Nasal cavity respiratory epithelium epithelial cell of viscerocranial mucosa (primary cell): ENCODE results near the gene AVPI1. TPM values are rescaled to one million over a fixed set of nuclear protein-coding genes. Genes with fewer than 3 reads are reported as not detected.

ENCODE experiments used
- total RNA-seq: library from RNA; depleted of rRNA; stranded (reverse); fragments of >200 nt; gene quantifications from 2 replicates; pipeline ENCODE4 v1.2.3, GENCODE V29; 2014

The AVPI1 gene, protein sequence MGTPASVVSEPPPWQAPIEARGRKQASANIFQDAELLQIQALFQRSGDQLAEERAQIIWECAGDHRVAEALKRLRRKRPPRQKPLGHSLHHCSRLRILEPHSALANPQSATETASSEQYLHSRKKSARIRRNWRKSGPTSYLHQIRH
- 48.2 and 104 TPM in 2 replicates for total RNA-seq

DNA sequence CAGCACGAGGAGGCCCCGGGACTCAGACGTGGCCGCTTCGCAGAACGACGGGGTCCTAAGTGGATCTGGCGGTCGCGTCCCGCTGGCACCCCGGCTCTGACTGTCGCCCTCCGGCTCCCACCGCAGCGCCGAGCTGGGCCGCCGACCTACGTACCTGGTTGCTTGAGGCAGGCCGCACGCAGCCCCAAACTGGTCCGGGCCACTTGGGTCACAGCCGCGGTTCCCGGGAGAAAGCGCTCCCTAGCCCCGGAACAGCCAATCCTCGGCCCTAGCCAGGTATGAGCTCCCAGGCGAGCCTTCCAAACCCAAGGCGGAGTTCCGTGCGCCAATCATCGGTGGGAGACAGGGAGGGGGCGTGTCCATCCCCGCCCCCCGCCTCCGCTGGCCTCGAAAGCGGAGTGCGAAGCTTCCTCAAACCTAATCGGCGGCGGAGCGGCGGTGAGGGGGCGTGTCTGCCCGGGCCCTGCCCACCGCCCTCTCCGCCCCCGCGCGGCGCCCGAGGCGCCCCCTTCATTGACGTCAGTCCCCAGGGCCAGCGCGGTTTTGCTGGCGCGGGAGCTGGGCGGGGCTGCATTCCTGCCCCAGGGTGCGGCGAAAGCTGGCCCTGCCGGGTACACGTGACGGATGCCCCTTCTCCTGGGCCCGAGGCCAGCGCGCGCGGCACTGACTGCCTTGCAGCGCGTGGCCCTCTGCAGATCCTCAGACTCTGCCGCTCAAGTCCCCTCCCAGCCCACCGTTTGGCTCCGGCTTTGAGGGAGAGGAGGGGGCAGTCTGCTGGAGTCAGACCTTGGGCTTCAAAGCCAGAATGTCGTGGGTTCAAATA lies at the start of gene AVPI1:
TSS of gene AVPI1 (minus strand) at position 280 of the 823 bp plus-strand sequence. CDS start 7,336 bp downstream, outside the sequence.

GRCh38 chr10:97713339-97713825 lies 26.3 kb upstream of the AVPI1 start, which contains the start of gene MARVELD1:
Gene MARVELD1 (plus strand): TSS chr10:97713730. CDS start chr10:97713877, 147 bp downstream.

DNA sequence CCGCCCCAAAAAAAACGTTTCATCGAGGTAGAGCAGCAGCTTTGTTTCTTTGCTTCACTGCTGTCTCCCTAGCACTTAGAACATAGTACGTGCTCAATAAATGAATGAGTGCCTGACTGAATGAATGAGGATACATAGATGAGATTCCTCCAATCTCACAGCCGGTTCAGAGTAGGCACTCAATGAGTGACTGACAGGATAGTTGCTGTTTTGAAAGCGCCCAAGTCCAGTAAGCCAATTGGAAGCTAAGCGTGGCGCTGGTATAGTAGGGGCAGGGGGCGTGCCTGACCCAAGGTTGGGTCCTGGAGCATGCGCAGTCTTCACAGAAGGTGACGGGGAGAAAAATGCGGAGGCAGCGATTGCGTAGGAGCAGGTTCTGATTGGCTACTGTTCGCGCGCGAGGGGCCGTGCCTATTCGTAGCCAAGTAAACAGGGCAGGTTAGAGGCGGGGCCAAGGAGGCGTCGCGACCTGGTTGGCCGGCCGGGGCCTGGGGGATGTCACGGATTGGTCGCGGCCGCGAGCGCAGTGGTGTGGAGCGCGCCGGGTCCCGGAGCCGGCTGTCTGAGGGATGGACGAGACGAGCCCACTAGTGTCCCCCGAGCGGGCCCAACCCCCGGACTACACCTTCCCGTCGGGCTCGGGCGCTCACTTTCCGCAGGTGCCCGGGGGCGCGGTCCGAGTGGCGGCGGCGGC lies 46.7 kb downstream of the AVPI1 start, which contains the start of gene PI4K2A:
TSS of gene PI4K2A (plus strand) at position 498 of the 694 bp plus-strand sequence. CDS start at position 570, 72 bp downstream.

GRCh38 chr10:97632949-97633884 lies 53.8 kb downstream of the AVPI1 start, which contains the start of gene MORN4:
Gene MORN4 (minus strand): TSS chr10:97633500. CDS start chr10:97619653, 13,847 bp downstream.

Other genes with a start within 250 kb of the AVPI1 start
- 31.8 and 41.4 TPM in 2 replicates for gene EXOSC1, start 241.2 kb downstream of the AVPI1 start, total RNA-seq
- gene ZDHHC16, start 241.1 kb downstream of the AVPI1 start, total RNA-seq, result 24.3 and 36.1 TPM in 2 replicates
- 34.2 and 50.1 TPM in 2 replicates for gene MMS19, start 188.8 kb downstream of the AVPI1 start, total RNA-seq
- 13.0 and 18.2 TPM in 2 replicates for gene UBTD1, start 188.3 kb downstream of the AVPI1 start, total RNA-seq
- gene ANKRD2, start 114.5 kb downstream of the AVPI1 start, total RNA-seq, result under 0.01 and 0.43 TPM in 2 replicates
- 0.21 and 0.34 TPM in 2 replicates for gene HOGA1, start 102.9 kb downstream of the AVPI1 start, total RNA-seq
- gene C10orf62, start 97.5 kb downstream of the AVPI1 start, total RNA-seq, result not detected in 2 replicates
- 10.0 and 11.3 TPM in 2 replicates for gene MORN4, start 53.7 kb downstream of the AVPI1 start, total RNA-seq
- gene PI4K2A, start 46.6 kb downstream of the AVPI1 start, total RNA-seq, result 37.3 and 51.8 TPM in 2 replicates
- gene MARVELD1, start 26.5 kb upstream of the AVPI1 start, total RNA-seq, result 2.4 and 7.5 TPM in 2 replicates
- gene ZFYVE27, start 49.9 kb upstream of the AVPI1 start, total RNA-seq, result 17.4 and 27.4 TPM in 2 replicates
- not detected in 2 replicates for gene SFRP5, start 84.8 kb upstream of the AVPI1 start, total RNA-seq
- 0.21 and 0.34 TPM in 2 replicates for gene GOLGA7B, start 162.6 kb upstream of the AVPI1 start, total RNA-seq